ENCODE results near the gene RBP4.

The RBP4 gene

GRCh38 chr10:93601146-93601773 lies at the start of gene RBP4:
Gene RBP4 (minus strand): TSS chr10:93601235. CDS start chr10:93601028, 207 bp downstream.
- no peak for DNase-seq

- no peak for DNase-seq
These were observed 38.8 kb upstream of the RBP4 start for GRCh38 chr10:93639791-93640190.

GRCh38 chr10:93630625-93631557 lies 29.9 kb upstream of the RBP4 start:
- DNase-seq, result no peak

GRCh38 chr10:93629647-93630305 lies 28.7 kb upstream of the RBP4 start:
- no peak for DNase-seq

- no peak for DNase-seq
These were observed 27.8 kb upstream of the RBP4 start for GRCh38 chr10:93628858-93629257.

GRCh38 chr10:93622942-93623341 lies 21.9 kb upstream of the RBP4 start:
- DNase-seq, result no peak

GRCh38 chr10:93620925-93621324 lies 19.9 kb upstream of the RBP4 start:
- DNase-seq, result no peak

- no peak for DNase-seq
These were observed 14.7 kb upstream of the RBP4 start for GRCh38 chr10:93615576-93616235.

GRCh38 chr10:93614101-93614825 lies 13.2 kb upstream of the RBP4 start:
- no peak for DNase-seq

GRCh38 chr10:93613126-93613525 lies 12.1 kb upstream of the RBP4 start:
- DNase-seq, result no peak

- no peak for DNase-seq
These were observed 11.3 kb upstream of the RBP4 start, which contains the start of gene PDE6C for GRCh38 chr10:93612311-93612710. Gene PDE6C (plus strand): TSS chr10:93612537. CDS start chr10:93612726, 189 bp downstream.

- no peak for DNase-seq
These were observed 7.4 kb upstream of the RBP4 start for GRCh38 chr10:93608421-93608820.

- DNase-seq, result no peak
These were observed 3.1 kb upstream of the RBP4 start for GRCh38 chr10:93604146-93604545.

GRCh38 chr10:93603023-93603422 lies 2.0 kb upstream of the RBP4 start:
- DNase-seq, result no peak

- DNase-seq, result no peak
These were observed 733 bp upstream of the RBP4 start for GRCh38 chr10:93601774-93602162.

- no peak for DNase-seq
These were observed 439 bp downstream of the RBP4 start for GRCh38 chr10:93600446-93601145.

- DNase-seq, result no peak
These were observed 1.3 kb downstream of the RBP4 start for GRCh38 chr10:93599778-93600177.

GRCh38 chr10:93599335-93599734 lies 1.7 kb downstream of the RBP4 start:
- DNase-seq, result no peak

GRCh38 chr10:93598157-93598556 lies 2.9 kb downstream of the RBP4 start:
- DNase-seq, result no peak

- DNase-seq, result no peak
These were observed 3.9 kb downstream of the RBP4 start for GRCh38 chr10:93597075-93597599.

- no peak for DNase-seq
These were observed 4.5 kb downstream of the RBP4 start for GRCh38 chr10:93596539-93596938.
